ENCODE measurements around the gene MACROD1.
"Not testable (repeated sequence)": the region's sequence is repeated elsewhere in the genome, so short reads cannot be mapped to it uniquely, and the experiment has no call there.

GRCh38 chr11:63963895-63964294, 202.0 kb downstream of the MACROD1 start:
- not testable (repeated sequence) for TF ChIP-seq CTCF, POLR2A (IDR thresholded peaks at IDR 0.05)
